Neural progenitor cell (in vitro differentiated cells): Measurements from ENCODE around the gene ENOX2. TPM values are rescaled to one million over a fixed set of nuclear protein-coding genes. Genes with fewer than 3 reads are reported as not detected.

ENCODE experiments used
- DNase-seq: peaks from one replicate; pipeline ENCODE4 v3.0.0-alpha.2; 2016; ENCODE audit warnings: low spot score
- H2AFZ ChIP-seq: fragments of 200-600 bp; sonication (generic); replicated peaks from 2 replicates; pipeline ENCODE4 v1.6.1; 2016; ENCODE audit warnings: antibody characterized with exemption
- H3F3A ChIP-seq: fragments of 200-600 bp; sonication (generic); 2 replicates; pipeline ENCODE4 v1.6.1; 2016; ENCODE audit warnings: antibody characterized with exemption, low read depth
- H3K27ac ChIP-seq: fragments of 200-600 bp; sonication (generic); 2 replicates; pipeline ENCODE4 v1.5.1; 2016; ENCODE audit warnings: mild to moderate bottlenecking
- H3K27me3 ChIP-seq: fragments of 200-600 bp; sonication (generic); 2 replicates; pipeline ENCODE4 v1.6.1; 2016; ENCODE audit warnings: mild to moderate bottlenecking, moderate library complexity
- H3K36me3 ChIP-seq: fragments of 200-600 bp; sonication (generic); 2 replicates; pipeline ENCODE4 v1.5.1; 2016
- H3K4me1 ChIP-seq: fragments of 200-600 bp; sonication (generic); 2 replicates; pipeline ENCODE4 v1.6.1; 2016; ENCODE audit warnings: mixed run types
- H3K4me2 ChIP-seq: fragments of 200-600 bp; sonication (generic); 2 replicates; pipeline ENCODE4 v1.6.1; 2016
- H3K4me3 ChIP-seq: fragments of 200-600 bp; sonication (generic); 2 replicates; pipeline ENCODE4 v1.5.1; 2016
- H3K79me2 ChIP-seq: fragments of 200-600 bp; sonication (generic); 2 replicates; pipeline ENCODE4 v1.6.1; 2016; ENCODE audit warnings: low read depth
- H3K9ac ChIP-seq: fragments of 200-600 bp; sonication (generic); 2 replicates; pipeline ENCODE4 v1.6.1; 2016
- H3K9me3 ChIP-seq: fragments of 200-600 bp; sonication (generic); 2 replicates; pipeline ENCODE4 v1.5.1; 2016; ENCODE audit warnings: low read depth
- H4K20me1 ChIP-seq: fragments of 200-600 bp; sonication (generic); 2 replicates; pipeline ENCODE4 v1.6.1; 2016; ENCODE audit warnings: low read depth
- H3K27ac Mint-ChIP-seq: 3 replicates; pipeline ENCODE4 v1.8.0; 2021; ENCODE audit warnings: mixed read lengths
- H3K27me3 Mint-ChIP-seq: 2 replicates; pipeline ENCODE4 v1.8.0; 2022; ENCODE audit warnings: low read depth, mild to moderate bottlenecking, inconsistent platforms, moderate library complexity, mixed read lengths; ENCODE audit not compliant: insufficient read depth
- H3K36me3 Mint-ChIP-seq: 3 replicates; pipeline ENCODE4 v1.8.0; 2021; ENCODE audit warnings: mixed read lengths
- H3K4me1 Mint-ChIP-seq: 3 replicates; pipeline ENCODE4 v1.8.0; 2021; ENCODE audit warnings: mixed read lengths
- H3K4me3 Mint-ChIP-seq: 3 replicates; pipeline ENCODE4 v1.8.0; 2021; ENCODE audit warnings: mild to moderate bottlenecking, moderate library complexity, mixed read lengths
- H3K9me3 Mint-ChIP-seq: 3 replicates; pipeline ENCODE4 v1.8.0; 2020; ENCODE audit warnings: mixed read lengths
- EZH2 ChIP-seq: fragments of 200-600 bp; sonication (generic); IDR thresholded peaks from 2 replicates; pipeline ENCODE4 v1.6.1; 2017; ENCODE audit warnings: antibody characterized with exemption, mild to moderate bottlenecking, moderate library complexity
- EZH2phosphoT487 ChIP-seq: fragments of 200-600 bp; sonication (generic); IDR thresholded peaks from 2 replicates; pipeline ENCODE4 v1.6.1; 2017; ENCODE audit warnings: antibody characterized with exemption
- total RNA-seq: library from RNA; depleted of rRNA; stranded (reverse); fragments of >200 nt; gene quantifications from 2 replicates; pipeline ENCODE4 v1.2.3, GENCODE V29; 2015; ENCODE audit warnings: low replicate concordance
- TF ChIP-seq, protein P1 (sequence below): fragments of 200-600 bp; sonication (generic); IDR thresholded peaks from 2 replicates; pipeline ENCODE4 v1.5.1; 2017; ENCODE audit warnings: antibody characterized with exemption, mild to moderate bottlenecking

ENOX2 gene
- total RNA-seq, 1 donor from 2014 or later: 12.5 TPM

DNA sequence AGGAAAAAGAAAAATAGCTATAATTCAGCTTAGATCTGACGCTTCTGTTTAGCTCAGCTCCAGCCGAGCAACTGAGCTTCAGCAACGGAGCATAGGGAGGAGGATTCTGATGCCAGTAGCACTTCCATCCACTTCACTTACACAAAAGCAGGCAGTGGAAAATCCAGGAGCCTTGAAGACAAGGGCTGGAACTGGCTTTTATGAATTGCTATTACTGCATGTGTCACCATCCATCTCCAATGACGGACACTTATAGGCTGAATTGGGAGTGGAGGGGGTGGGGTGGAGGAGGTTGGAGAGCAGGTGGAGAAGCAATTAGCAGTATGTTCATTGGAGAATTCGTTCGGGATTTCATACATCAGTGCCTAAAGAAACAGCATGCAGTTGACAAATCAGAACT, 15.6 kb downstream of the ENOX2 start:
- Mint-ChIP-seq H3K4me3 (no peak overlapping the region), H3K36me3 (no peaks in the 10 kb centered on the region), H3K27me3 (peaks cover 3% of the 10 kb centered on the region), H3K9me3 (no peaks in the 10 kb centered on the region), H3K4me1 (peaks cover 15% of the 10 kb centered on the region), H3K27ac (no peak overlapping the region)
- Histone ChIP-seq H3K27ac (no peak overlapping the region), H3K79me2 (no peaks in the 10 kb centered on the region), H3K9me3 (no peaks in the 10 kb centered on the region), H3F3A (no peaks in the 10 kb centered on the region), H3K4me1 (peaks cover 15% of the 10 kb centered on the region), H2AFZ (no peak overlapping the region), H3K9ac (no peak overlapping the region), H3K36me3 (no peaks in the 10 kb centered on the region), H3K4me3 (no peak overlapping the region), H3K4me2 (no peak overlapping the region), H3K27me3 (no peaks in the 10 kb centered on the region), H4K20me1 (no peaks in the 10 kb centered on the region)
- no peak for DNase-seq
- TF ChIP-seq, protein P1, sequence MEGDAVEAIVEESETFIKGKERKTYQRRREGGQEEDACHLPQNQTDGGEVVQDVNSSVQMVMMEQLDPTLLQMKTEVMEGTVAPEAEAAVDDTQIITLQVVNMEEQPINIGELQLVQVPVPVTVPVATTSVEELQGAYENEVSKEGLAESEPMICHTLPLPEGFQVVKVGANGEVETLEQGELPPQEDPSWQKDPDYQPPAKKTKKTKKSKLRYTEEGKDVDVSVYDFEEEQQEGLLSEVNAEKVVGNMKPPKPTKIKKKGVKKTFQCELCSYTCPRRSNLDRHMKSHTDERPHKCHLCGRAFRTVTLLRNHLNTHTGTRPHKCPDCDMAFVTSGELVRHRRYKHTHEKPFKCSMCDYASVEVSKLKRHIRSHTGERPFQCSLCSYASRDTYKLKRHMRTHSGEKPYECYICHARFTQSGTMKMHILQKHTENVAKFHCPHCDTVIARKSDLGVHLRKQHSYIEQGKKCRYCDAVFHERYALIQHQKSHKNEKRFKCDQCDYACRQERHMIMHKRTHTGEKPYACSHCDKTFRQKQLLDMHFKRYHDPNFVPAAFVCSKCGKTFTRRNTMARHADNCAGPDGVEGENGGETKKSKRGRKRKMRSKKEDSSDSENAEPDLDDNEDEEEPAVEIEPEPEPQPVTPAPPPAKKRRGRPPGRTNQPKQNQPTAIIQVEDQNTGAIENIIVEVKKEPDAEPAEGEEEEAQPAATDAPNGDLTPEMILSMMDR: no peak
- TF ChIP-seq EZH2 (no peak), EZH2phosphoT487 (no peak)

DNA sequence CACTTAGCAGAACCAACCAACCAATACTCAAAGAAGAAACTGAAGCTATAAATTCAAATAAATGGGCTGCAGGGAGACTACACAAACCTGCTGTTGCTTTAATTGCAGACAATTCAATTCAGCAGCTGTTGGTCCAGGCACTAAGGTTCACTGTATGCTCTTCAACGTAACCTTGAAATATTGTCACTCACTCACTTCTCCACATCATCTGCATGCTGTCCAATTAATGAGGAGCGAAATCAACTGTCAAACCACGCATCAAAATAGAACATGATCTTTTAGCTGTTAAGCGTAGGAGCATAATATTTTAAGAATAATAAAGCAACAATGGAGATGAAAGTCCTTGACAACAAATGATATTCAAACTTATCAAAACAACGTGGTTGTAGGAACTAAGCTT, 17.0 kb downstream of the ENOX2 start:
- H3K9ac ChIP-seq: no peak overlapping the region
- no peaks in the 10 kb centered on the region for H3K27me3 ChIP-seq
- Mint-ChIP-seq H3K27me3 (peaks cover 3% of the 10 kb centered on the region), H3K4me3 (no peak overlapping the region), H3K36me3 (no peaks in the 10 kb centered on the region), H3K4me1 (peaks cover 15% of the 10 kb centered on the region), H3K27ac (no peak overlapping the region), H3K9me3 (no peaks in the 10 kb centered on the region)
- no peaks in the 10 kb centered on the region for H3K79me2 ChIP-seq
- H3F3A ChIP-seq: no peaks in the 10 kb centered on the region
- H3K27ac ChIP-seq: no peak overlapping the region
- no peak overlapping the region for H2AFZ ChIP-seq
- DNase-seq: no peak
- no peaks in the 10 kb centered on the region for H3K36me3 ChIP-seq
- no peak for TF ChIP-seq EZH2phosphoT487
- TF ChIP-seq, protein P1: no peak
- TF ChIP-seq EZH2: no peak
- no peak overlapping the region for H3K4me2 ChIP-seq
- no peaks in the 10 kb centered on the region for H3K9me3 ChIP-seq
- peaks cover 15% of the 10 kb centered on the region for H3K4me1 ChIP-seq
- no peak overlapping the region for H3K4me3 ChIP-seq
- no peaks in the 10 kb centered on the region for H4K20me1 ChIP-seq

DNA sequence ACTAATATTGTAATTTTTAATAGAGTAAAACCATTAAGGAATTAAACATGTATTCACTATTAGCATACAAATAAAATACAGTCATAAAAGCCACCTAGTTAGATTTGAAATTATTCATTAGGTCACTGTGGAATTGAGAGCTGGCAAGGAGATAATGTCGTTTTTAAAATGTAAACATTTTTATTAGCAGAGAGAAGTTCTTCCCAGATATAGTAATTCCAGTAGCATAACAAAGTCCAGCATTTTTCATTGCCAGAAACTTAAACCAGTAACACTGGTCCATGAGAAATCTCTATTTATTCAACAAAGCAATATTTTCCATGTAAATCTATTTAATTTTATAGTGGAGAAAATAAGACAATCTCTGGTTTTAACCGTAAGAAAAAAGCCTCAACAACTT, 17.5 kb downstream of the ENOX2 start:
- no peaks in the 10 kb centered on the region for H3K27me3 ChIP-seq
- H3K4me1 Mint-ChIP-seq: peaks cover 16% of the 10 kb centered on the region
- H4K20me1 ChIP-seq: no peaks in the 10 kb centered on the region
- H2AFZ ChIP-seq: no peak overlapping the region
- H3K4me3 ChIP-seq: no peak overlapping the region
- no peaks in the 10 kb centered on the region for H3K9me3 ChIP-seq
- peaks cover 15% of the 10 kb centered on the region for H3K4me1 ChIP-seq
- H3K9ac ChIP-seq: no peak overlapping the region
- no peak overlapping the region for H3K4me3 Mint-ChIP-seq
- no peaks in the 10 kb centered on the region for H3K79me2 ChIP-seq
- no peaks in the 10 kb centered on the region for H3K36me3 Mint-ChIP-seq
- H3K4me2 ChIP-seq: no peak overlapping the region
- H3K27ac Mint-ChIP-seq: no peak overlapping the region
- H3K36me3 ChIP-seq: no peaks in the 10 kb centered on the region
- DNase-seq: no peak
- no peak overlapping the region for H3K27ac ChIP-seq
- peaks cover 3% of the 10 kb centered on the region for H3K27me3 Mint-ChIP-seq
- no peaks in the 10 kb centered on the region for H3F3A ChIP-seq
- TF ChIP-seq, protein P1: no peak
- TF ChIP-seq EZH2phosphoT487 (no peak), EZH2 (no peak)
- H3K9me3 Mint-ChIP-seq: no peaks in the 10 kb centered on the region

DNA sequence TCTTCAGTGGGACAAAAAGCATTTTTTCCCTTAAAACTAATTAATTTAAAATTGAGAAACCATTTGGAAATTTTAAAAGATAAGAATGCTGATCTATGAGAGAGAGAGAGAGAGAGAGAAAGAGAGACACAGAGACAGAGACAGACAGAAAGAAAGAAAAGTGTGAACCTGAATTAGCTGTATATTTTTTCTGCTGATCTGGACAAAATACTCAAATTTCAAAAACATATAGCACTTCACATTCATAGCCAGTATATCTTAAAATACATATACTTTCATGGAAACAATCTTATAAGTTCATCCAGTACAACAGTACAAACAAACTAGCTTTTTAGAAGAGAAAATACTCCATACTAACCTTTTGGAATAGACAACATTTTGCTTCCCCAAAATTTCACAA, 18.4 kb downstream of the ENOX2 start:
- Histone ChIP-seq H3K36me3 (no peaks in the 10 kb centered on the region), H4K20me1 (no peaks in the 10 kb centered on the region), H3K9me3 (no peaks in the 10 kb centered on the region), H3K79me2 (no peaks in the 10 kb centered on the region), H3K4me3 (no peak overlapping the region), H2AFZ (no peak overlapping the region), H3K4me2 (no peak overlapping the region), H3K9ac (no peak overlapping the region), H3K27ac (no peak overlapping the region), H3F3A (no peaks in the 10 kb centered on the region), H3K27me3 (no peaks in the 10 kb centered on the region), H3K4me1 (peaks cover 19% of the 10 kb centered on the region)
- H3K4me3 Mint-ChIP-seq: no peak overlapping the region
- no peaks in the 10 kb centered on the region for H3K27me3 Mint-ChIP-seq
- H3K4me1 Mint-ChIP-seq: peaks cover 23% of the 10 kb centered on the region
- no peak for DNase-seq
- H3K27ac Mint-ChIP-seq: no peak overlapping the region
- no peak for TF ChIP-seq EZH2
- no peak for TF ChIP-seq EZH2phosphoT487
- TF ChIP-seq, protein P1: no peak
- no peaks in the 10 kb centered on the region for H3K36me3 Mint-ChIP-seq
- H3K9me3 Mint-ChIP-seq: no peaks in the 10 kb centered on the region
